ENCODE data around the gene MAPK14. TPM values are rescaled to one million over a fixed set of nuclear protein-coding genes. Genes with fewer than 3 reads are reported as not detected.

The MAPK14 gene
- total RNA-seq, 1 donor from 2014 or later: 38.4 TPM

- TF ChIP-seq CTCF (IDR thresholded peaks at IDR 0.05; ENCODE audit: insufficient read depth, low read length, severe bottlenecking): no peak
- FAIRE-seq (no peak), DNase-seq (ENCODE audit: low read depth) (no peak)
- Histone ChIP-seq H3K4me3 (ENCODE audit: low read depth, low read length) (peak within 1 kb of the TSS; percentile 64), H3K27me3 (ENCODE audit: control insufficient read depth, insufficient read depth, low read length) (no peaks in the 10 kb centered on the region), H3K36me3 (ENCODE audit: control insufficient read depth, insufficient read depth, low read length) (peaks cover 8% of the 10 kb centered on the region)
These were observed 102.5 kb downstream of the MAPK14 start, which contains the start of gene MAPK13 for GRCh38 chr6:36129941-36130666. MAPK13 (plus strand) TSS chr6:36130513; CDS start chr6:36130583, 70 bp downstream.

GRCh38 chr6:36130667-36131510 is 103.3 kb downstream of the MAPK14 start:
- no peaks in the 10 kb centered on the region for H3K27me3 ChIP-seq (ENCODE audit: control insufficient read depth, insufficient read depth, low read length)
- FAIRE-seq (no peak), DNase-seq (ENCODE audit: low read depth) (no peak)
- H3K4me3 ChIP-seq (ENCODE audit: low read depth, low read length): peak overlapping the region; percentile 64
- H3K36me3 ChIP-seq (ENCODE audit: control insufficient read depth, insufficient read depth, low read length): peaks cover 16% of the 10 kb centered on the region
- peak; percentile 5 for TF ChIP-seq CTCF (IDR thresholded peaks at IDR 0.05; ENCODE audit: insufficient read depth, low read length, severe bottlenecking)

- TF ChIP-seq CTCF (IDR thresholded peaks at IDR 0.05; ENCODE audit: insufficient read depth, low read length, severe bottlenecking): no peak
- DNase-seq (ENCODE audit: low read depth) (peak; percentile 47), FAIRE-seq (no peak)
- Histone ChIP-seq H3K36me3 (ENCODE audit: control insufficient read depth, insufficient read depth, low read length) (peaks cover 24% of the 10 kb centered on the region), H3K27me3 (ENCODE audit: control insufficient read depth, insufficient read depth, low read length) (no peaks in the 10 kb centered on the region), H3K4me3 (ENCODE audit: low read depth, low read length) (peak overlapping the region; percentile 64)
These were observed 104.1 kb downstream of the MAPK14 start for GRCh38 chr6:36131511-36132245.

- Histone ChIP-seq H3K4me3 (ENCODE audit: low read depth, low read length) (no peak overlapping the region), H3K36me3 (ENCODE audit: control insufficient read depth, insufficient read depth, low read length) (peaks cover 24% of the 10 kb centered on the region), H3K27me3 (ENCODE audit: control insufficient read depth, insufficient read depth, low read length) (no peaks in the 10 kb centered on the region)
- TF ChIP-seq CTCF (IDR thresholded peaks at IDR 0.05; ENCODE audit: insufficient read depth, low read length, severe bottlenecking): no peak
- FAIRE-seq (no peak), DNase-seq (ENCODE audit: low read depth) (no peak)
These were observed 104.8 kb downstream of the MAPK14 start for GRCh38 chr6:36132246-36132895.

- H3K27me3 ChIP-seq (ENCODE audit: control insufficient read depth, insufficient read depth, low read length): no peaks in the 10 kb centered on the region
- TF ChIP-seq CTCF (IDR thresholded peaks at IDR 0.05; ENCODE audit: insufficient read depth, low read length, severe bottlenecking): no peak
- DNase-seq (ENCODE audit: low read depth) (no peak), FAIRE-seq (no peak)
- no peak overlapping the region for H3K4me3 ChIP-seq (ENCODE audit: low read depth, low read length)
- H3K36me3 ChIP-seq (ENCODE audit: control insufficient read depth, insufficient read depth, low read length): peaks cover 27% of the 10 kb centered on the region
These were observed 105.5 kb downstream of the MAPK14 start for GRCh38 chr6:36133148-36133547.
